Activated T-cell treated with anti-CD3 and anti-CD28 coated beads, Interleukin-2, amount 50 U/mL, for 1 hour (primary cell): ENCODE data around the gene AGK.
A peak's percentile ranks its signal among the peaks of the same experiment; 100 is the strongest.

Experiments used
- DNase-seq: peaks from one replicate; pipeline ENCODE4 v3.0.0-alpha.2; 2020

AGK gene

DNA sequence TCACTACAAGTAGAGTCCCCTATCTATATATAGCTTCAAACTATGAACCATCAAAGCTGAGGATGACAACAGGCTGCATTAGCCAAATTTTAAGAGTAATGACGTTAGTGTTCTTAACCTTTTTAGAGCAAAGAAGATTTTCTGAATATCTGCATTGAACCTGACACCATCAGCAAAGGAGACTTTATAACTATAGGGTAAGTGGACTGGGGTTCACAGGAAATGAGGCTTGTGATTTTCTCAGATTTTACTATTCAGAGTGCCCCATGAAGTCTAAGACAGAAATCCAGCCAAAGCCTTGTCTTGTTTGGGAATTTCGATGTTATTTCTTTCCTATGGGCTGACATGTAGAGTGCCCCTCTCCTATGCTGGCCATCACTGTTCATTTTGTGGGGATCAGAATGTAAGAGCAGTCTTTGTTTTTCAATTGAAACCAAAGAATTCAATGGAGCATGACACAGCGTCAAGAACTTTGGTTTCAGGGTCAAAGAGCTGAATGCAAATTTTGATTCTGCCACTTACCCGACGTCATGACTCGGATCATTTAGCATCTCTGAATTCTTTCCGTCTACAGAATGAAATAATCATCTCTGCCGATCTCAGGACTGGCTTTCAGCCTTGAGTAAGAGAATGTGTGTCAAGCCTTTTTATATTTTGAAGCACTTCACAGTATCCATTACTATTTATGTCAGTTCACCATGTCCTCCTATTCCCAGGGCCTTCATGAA is 98.1 kb downstream of the AGK start:
- no peak for DNase-seq

GRCh38 chr7:141649865-141650634 is 98.8 kb downstream of the AGK start:
- no peak for DNase-seq

- no peak for DNase-seq
Observed at GRCh38 chr7:141651417-141651816, 100.2 kb downstream of the AGK start.

DNA sequence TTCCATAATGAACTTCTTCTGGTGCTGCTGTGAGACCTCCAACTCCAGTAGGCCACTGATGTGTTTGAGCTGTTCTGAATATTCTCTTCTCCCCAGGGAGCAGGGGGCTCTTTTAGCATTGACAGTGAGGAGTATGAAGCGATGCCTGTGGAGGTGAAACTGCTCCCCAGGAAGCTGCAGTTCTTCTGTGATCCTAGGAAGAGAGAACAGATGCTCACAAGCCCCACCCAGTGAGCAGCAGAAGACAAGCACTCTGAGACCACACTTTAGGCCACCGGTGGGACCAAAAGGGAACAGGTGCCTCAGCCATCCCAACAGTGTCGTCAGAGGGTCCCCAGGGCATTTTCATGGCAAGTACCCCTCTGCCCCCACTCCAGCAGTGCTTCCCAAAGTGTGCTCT is 101.5 kb downstream of the AGK start:
- no peak for DNase-seq

DNA sequence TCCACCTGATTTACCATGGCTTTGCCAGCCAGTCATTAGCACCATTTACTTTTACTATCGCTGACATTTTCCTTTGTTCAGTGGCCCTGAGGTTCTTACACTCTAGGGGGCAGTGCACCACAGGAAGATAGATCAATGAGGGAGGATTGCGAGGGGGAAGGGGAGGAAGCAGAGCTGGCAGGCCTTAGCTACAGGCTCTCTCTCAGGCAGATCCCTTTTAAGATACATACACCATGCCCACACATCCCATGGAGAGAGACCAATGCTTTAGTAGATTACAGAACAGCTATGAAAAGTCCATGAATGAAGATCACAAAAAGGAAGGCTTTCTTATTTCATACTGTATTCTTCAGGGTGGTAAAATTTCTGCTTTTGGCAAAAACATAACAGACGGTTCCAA is 103.3 kb downstream of the AGK start:
- peak; percentile 46 for DNase-seq

- no peak for DNase-seq
Observed at GRCh38 chr7:141659501-141659900, 108.3 kb downstream of the AGK start.

DNA sequence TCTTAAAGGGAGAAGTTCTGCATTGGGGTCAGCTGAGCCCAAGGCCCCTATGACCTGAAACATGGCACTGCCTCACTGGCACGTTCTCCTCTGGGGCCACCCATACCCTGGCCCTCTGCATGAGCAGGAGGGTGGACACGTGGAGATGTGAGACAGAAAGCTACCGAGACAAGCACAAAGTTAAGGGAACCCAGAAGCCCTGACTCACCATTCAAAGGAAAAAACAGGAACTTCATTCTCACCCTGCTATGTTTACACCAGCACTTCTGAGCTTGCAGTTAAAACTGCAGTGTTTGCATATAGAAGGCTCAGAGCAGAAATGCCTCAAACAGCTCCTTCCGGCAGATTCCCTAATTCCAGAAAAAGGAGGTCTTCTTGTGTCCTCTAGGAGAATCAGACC is 109.0 kb downstream of the AGK start:
- no peak for DNase-seq

DNA sequence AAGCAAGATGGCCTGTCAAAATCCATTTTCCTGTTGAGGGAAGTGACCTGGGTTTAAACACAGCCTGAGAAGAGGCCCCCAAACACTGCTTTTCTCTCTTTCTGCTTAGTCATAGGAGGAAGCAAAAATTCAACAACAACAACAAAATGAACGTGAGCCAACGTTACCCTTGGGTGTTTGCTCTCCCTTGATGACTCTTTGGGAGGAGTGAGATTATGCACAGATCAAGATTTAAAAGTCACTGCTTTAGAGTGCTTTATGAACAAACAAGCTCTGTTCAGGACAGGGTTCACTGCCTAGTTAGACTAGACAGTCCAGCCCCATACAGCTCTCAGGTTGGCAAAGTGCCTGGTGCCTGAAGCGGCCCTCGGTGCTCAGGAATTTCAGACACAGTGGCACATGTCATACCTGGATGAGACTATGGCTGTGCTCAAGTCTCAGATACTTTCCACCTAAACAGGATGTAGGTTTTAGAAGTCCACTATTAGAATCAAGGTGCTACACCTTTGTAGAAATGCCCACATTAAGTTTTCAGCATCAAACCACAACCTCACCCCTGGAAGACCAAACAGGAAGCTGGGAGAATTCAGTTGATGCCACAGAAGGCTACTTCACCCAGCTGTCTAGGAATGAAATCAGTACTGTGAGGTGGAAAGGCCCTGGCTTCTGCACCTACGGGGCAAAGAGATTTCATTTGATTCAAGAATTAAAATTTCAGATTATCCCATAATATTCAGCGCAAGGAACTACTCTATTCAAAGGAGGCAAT is 112.1 kb downstream of the AGK start:
- no peak for DNase-seq

- no peak for DNase-seq
Observed at GRCh38 chr7:141664450-141664849, 113.2 kb downstream of the AGK start.

- no peak for DNase-seq
Observed at GRCh38 chr7:141665208-141666035, 114.2 kb downstream of the AGK start.

DNA sequence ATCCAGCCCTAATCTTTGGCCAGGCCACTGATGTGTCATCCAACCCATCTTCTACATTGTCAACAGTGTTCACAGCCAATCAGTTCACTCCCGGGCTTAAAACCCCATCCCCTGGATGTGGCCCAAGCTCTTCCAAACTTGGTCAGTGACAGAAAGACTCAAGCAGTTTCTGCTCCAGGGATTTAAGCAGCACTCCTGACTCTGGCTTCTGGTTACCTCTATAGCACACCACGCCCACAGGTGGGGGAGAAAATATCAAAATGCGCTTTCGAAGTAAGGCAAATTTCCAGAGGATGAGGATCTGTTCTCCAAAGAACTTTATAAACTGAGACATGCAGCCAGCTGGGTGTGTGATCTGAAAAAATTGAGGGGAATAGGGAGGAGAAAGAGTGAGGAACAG is 114.9 kb downstream of the AGK start:
- no peak for DNase-seq

GRCh38 chr7:141668853-141669252 is 117.6 kb downstream of the AGK start:
- DNase-seq = no peak

DNA sequence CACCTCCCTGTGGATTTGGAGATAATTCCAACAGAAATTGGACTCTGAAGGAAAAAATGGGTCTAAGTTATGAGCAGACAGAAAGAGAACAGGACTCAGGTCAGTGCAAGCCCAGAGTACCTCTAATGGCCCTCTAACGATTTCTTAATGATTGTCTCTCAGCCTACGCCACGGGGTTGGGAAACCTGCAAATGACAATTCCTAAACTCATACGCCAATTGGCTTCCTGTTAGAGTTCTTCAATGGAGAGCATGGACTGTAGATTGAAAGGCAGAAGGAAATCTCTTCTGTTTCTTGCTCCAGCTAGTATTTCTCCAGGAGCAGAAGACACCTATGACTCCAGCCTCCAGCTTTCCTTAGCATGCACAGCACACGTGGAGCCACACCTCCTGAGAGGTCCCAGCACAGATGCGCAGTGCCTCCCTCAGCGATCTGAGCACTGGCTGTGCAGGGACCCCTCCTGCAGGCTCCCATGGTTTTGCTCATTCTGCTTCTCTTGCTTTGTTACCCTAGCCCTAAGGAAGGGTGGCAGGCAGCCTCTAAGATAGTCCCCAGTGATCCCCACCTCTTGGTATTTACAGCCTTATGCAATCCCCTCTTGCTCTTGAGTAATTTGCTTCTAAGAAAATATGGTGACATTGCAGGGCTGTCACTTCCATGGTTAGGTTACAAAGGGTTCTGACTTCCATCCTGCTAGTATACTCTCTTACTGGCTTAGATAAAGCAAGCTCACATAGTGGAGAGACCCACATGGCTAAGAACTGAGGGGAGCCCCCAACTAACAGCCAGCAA is 120.7 kb downstream of the AGK start:
- DNase-seq = no peak

- no peak for DNase-seq
Observed at GRCh38 chr7:141673346-141673745, 122.1 kb downstream of the AGK start.

GRCh38 chr7:141674171-141674671 is 123.0 kb downstream of the AGK start:
- no peak for DNase-seq

DNA sequence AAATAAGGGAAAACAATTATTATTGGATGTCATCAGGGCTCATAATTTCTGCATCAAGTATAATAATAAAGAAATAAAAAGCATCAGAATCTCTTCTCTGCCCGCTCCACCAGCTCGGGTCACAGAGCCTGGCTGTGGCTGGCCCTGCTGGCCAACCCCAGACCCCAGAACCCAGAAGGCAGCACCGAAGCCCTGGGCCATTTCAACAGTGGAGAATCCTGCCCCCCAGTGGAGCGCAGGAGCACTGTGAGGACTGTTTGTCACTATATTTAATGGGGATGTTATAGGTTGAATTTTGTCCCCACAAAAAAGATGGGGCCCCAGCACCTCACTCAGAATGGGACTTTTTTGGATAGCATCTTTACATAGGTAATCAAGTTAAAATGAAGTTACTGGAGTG is 123.5 kb downstream of the AGK start:
- no peak for DNase-seq

GRCh38 chr7:141675436-141676215 is 124.4 kb downstream of the AGK start:
- no peak for DNase-seq

- no peak for DNase-seq
Observed at GRCh38 chr7:141676618-141677017, 125.4 kb downstream of the AGK start.

DNA sequence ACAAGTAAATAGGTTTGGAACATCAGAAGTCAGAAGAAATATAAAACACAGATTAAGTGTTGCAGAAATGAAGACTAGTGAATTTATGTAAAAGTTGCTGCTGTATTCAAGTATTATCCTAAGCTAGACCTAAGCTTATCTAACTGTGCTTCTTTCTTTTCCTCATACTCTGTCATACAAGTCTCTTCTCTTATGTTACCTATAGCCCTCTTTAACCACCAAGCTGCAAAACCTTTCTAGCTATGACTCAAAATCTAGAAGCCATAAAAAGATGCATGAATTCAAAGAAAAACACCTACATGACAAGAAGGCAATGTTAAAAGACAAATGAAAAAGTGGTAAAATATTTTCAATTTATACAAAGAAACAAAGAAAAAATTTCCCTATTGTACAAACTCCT is 127.8 kb downstream of the AGK start:
- DNase-seq = no peak

DNA sequence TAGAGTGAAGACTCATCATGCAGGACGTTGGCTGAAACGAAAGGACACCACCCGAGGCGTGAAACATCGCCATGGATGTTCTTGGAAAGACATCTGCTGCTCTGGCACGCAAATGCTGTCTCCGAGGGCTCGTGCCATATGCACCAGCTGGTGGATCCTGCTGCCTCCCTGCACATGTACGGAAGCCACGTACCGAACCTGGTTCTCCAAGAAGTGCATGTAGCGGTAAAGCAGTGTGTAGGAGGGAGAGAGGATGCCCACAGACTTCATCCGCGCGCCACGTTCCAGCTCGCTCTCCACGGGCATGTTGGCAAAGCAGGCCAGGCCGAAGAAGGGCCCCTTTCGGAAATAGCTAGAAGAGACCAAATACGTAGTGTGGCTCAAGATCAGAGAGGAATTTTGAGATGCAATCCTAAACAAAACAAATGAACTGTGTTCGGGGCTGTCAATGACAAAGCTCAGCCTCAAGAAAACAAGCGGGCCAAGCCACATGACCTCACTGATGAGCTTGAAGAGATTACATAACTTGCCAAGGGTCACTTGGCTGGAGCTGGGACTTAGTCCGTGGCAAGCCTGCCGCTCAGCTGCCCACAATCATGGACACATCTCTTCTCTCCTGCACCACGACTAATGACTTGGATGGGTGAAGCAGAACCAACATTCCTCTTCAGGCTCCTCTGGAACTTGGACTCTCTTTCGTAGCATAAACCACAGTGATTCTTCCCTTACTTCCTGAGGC is 134.2 kb downstream of the AGK start:
- no peak for DNase-seq
